Activated CD8-positive, alpha-beta memory T cell treated with anti-CD3 and anti-CD28 coated beads, Interleukin-2, amount 10 ng/mL, durations not matched to agents 7 days and 5 days (primary cell): ENCODE results near the gene RFC5. TPM values are rescaled to one million over a fixed set of nuclear protein-coding genes. Genes with fewer than 3 reads are reported as not detected.

Experiments used
- total RNA-seq, 2 experiments: library from RNA; stranded (reverse); gene quantifications; one replicate each; pipeline ENCODE4 v1.2.3, GENCODE V29; 2021

The RFC5 gene
- total RNA-seq, 2 experiments from 2014 or later, result 55.4 to 55.7 TPM

Other genes starting within 250 kb of the RFC5 start
- gene KSR2, start 47.7 kb upstream of the RFC5 start, total RNA-seq, result not detected
- 10 to 100 TPM; 44.1 to 52.1 TPM for gene WSB2, start 44.5 kb downstream of the RFC5 start, total RNA-seq
- gene VSIG10, start 87.3 kb downstream of the RFC5 start, total RNA-seq, result 10 to 100 TPM in 1 of 2 experiments, 1 to 10 TPM in 1; 9.2 to 14.4 TPM
- gene PEBP1, start 119.4 kb downstream of the RFC5 start, total RNA-seq, result 100 to 1,000 TPM in 1 of 2 experiments, 10 to 100 TPM in 1; 93.7 to 136 TPM